SU-DHL-6 (cell line): ENCODE measurements around the gene INPP5K.

Source experiments
- EZH2phosphoT487 ChIP-seq: fragments of 200-600 bp; sonication (generic), shearing (Covaris generic); conservative IDR thresholded peaks from 2 replicates; pipeline ENCODE4 v1.6.1; 2018; ENCODE audit warnings: mild to moderate bottlenecking, antibody characterized with exemption, low read length, moderate library complexity, mixed read lengths
- TF ChIP-seq, protein P1 (sequence below): fragments of 200-600 bp; sonication (generic); IDR thresholded peaks from one replicate; pipeline ENCODE4 v1.5.1; 2017; ENCODE audit warnings: antibody characterized with exemption, mild to moderate bottlenecking, low read length, moderate library complexity; ENCODE audit not compliant: insufficient read depth, poor library complexity, severe bottlenecking

DNA sequence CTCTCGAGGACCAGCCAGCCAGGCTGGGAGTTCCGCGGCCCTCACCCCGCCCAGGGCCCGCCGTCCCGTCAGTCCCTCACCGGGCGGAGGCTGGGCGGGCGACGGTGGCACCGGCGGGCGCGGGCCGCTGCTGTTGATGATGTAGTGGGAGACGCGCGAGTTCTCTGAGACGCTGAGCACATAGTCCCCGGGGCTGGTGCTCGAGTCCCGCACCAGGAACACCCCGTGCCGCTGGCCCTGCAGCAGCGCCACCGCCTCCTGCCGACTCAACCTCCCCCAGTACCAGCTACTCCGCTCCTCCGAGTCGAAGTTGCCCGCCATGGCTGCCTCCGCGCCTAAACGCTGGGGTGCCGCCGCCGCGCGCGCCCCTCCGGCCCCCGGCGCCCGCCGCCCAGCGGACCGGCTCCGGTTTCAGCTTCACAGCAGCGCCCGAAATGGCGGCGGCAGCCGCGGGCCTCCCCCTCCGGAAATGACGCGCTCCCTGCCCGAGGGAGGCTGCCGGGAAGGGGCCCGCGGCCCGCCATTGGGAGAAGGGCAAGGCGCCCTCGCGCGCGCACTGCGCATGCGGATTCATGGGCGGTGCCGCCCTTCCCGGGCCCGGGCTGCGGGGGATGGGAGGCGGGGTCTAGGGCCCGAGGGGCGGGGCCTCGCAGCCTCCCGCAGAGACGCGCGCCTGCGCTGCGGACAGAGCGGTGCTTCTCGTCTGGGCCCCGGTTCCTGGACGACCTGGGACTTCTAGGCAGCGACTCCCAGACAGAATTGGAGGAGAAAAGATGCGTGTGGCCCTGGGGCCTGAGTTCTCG lies 60.4 kb downstream of the INPP5K start, which contains the start of gene CRK:
- TF ChIP-seq, protein P1, sequence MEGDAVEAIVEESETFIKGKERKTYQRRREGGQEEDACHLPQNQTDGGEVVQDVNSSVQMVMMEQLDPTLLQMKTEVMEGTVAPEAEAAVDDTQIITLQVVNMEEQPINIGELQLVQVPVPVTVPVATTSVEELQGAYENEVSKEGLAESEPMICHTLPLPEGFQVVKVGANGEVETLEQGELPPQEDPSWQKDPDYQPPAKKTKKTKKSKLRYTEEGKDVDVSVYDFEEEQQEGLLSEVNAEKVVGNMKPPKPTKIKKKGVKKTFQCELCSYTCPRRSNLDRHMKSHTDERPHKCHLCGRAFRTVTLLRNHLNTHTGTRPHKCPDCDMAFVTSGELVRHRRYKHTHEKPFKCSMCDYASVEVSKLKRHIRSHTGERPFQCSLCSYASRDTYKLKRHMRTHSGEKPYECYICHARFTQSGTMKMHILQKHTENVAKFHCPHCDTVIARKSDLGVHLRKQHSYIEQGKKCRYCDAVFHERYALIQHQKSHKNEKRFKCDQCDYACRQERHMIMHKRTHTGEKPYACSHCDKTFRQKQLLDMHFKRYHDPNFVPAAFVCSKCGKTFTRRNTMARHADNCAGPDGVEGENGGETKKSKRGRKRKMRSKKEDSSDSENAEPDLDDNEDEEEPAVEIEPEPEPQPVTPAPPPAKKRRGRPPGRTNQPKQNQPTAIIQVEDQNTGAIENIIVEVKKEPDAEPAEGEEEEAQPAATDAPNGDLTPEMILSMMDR: no peak
- no peak for TF ChIP-seq EZH2phosphoT487
